Stimulated activated CD8-positive, alpha-beta memory T cell treated with anti-CD3 and anti-CD28 coated beads, Interleukin-15, amount 100 ng/mL, for 24 hours (primary cell): ENCODE results near the gene CCDC92B.
A peak's percentile ranks its signal among the peaks of the same experiment; 100 is the strongest.
"Not testable (repeated sequence)": the region's sequence is repeated elsewhere in the genome, so short reads cannot be mapped to it uniquely, and the experiment has no call there.

Experiments used
- DNase-seq: peaks from one replicate; pipeline ENCODE4 v3.0.0-alpha.2; 2020; ENCODE audit warnings: low read depth

Gene CCDC92B

DNA sequence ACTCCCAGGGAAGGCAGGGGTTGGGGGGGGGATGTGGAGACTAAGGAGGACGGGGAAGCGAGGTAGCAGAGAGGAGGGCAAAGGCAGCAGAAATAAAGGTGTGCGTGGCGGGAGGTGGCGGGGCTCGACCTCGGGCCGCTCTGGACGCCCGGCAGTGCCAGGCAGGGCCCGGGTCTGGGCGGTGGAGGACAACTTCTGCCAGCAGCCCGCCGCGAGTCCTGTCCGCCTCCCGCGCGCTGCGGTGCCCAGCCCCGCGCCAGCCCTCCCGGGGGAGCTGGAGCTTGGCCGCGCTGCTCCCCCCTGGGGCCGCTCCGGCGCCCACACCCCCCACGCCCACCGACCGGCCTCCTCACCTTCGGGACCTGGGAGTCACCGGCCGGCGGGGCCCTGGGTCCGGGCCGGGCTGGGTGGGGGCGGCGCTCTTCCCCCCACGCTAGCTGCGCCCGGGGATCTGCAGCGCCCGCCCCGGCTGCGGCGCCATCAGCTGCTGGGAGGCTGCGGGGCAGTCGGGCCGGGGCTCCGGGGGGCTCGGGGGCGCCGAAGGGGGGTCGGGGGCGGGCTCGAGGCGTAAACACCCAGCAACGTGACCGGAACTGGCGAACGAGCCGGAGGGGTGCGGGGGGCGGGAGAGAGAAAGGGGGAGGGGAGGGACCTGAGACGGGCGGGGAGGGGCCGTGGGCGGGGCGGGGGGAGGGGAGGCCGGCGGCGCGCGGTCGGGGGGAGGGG, at the start of gene CCDC92B:
Gene CCDC92B (minus strand): TSS at position 595 of the 726 bp plus-strand sequence. CDS start 14,507 bp downstream, outside the sequence.
- DNase-seq = no peak

- no peak for DNase-seq
These were observed 49.2 kb upstream of the CCDC92B start for GRCh38 chr17:2798678-2799077.

DNA sequence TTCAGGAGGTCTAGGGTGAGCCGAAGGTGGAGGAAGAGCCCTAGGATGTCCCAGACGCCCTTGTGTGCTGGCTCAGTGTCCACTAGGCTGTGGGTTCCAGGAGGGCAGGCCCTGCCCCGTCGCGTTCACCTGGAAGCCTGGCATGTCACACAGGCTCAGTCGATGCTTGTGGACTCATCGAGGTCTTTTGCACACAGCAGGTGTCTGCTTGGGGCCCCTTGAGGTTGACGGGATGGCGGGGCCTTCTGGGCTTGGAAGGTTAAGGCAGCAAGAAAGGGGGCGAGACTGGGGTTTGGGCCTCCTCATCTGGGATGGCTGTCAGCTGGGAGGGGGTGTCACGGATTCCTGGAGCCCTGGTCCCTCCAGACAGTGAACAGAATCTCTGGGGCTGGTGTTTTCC, 48.7 kb upstream of the CCDC92B start:
- DNase-seq = no peak

DNA sequence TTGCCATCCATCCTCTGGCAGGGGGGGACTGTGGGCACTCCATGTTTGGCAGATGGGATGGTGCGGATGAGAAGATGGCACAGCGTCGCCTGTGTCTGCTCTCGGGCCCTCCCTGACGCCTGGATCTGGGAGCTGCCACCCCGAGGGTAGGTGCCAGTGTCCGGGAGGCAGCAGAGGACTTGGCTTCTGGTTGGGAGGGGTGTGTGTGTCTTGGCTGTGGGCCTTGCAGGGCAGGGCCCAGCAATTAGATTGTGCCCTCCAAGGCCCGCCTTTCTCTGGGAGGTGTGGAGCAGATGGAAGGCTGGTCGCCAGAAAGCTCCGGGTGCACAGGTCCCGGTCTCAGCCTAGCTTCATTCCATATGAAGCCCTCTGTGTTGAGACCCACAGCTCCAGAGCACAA, 48.2 kb upstream of the CCDC92B start:
- no peak for DNase-seq

DNA sequence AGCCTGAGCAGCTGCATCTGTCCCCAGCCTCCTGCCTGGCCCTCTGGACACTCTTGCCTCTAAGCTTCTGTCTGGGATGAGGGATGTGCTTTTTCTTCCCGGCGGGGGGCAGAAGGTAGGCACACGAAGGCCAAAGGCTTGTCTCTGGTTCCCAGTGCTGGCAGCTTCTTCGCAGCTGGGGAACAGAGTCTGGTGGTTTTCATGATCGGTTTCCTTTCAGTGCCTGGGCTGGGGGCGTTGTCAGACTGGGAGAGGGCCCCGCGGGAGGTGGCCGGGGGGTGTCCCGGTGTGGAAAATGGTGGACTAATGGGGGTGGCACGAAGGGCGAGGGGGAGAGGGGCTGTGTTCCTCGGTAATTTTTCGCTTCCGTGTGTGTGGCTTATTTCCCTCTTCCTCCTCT, 47.8 kb upstream of the CCDC92B start:
- no peak for DNase-seq

DNA sequence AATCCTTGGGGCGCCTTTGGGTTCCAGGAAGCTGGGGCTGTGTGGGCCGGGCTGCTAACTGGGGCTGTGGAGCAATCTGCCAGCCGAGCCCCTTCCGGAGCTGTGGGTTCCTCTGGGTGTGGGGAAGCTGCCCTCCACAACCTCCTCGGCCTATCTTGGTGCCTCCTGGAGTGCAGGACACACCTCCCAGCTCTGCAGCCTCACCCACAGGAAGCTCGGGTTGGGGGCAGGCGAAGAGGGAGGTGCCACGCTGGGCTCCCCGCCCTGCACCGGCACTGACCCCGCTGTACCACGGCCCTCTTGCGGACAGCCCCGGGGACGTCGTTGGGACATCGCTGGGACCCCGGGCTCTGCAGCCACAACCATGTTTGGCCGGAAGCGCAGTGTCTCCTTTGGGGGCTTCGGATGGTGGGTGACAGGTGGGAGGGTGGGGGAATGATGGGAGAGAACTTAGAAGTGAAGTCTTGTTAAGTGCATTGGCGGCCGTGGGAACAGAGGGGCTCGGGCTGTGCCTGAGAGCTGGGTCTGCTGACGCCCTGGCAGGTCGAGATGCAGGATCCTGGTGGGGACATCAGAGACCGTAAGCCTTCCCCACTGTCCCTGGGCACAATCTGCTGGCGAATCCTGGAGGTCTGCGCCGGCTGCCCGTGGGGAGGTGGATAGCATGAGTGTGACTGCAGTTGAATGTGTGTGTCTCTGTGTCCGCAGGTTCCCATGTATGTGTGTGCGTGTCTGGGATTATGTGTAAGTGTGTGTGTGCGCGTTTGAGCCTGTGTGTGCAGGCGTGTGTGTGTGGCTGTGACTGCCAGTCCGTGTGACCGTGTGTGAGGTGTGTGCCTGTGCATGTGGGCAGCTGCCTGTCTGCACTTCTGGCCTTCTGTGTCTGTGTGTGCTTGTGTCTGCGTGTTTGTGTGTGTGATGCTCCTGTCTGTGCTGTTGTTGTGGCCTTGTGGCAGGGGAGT, 47.0 kb upstream of the CCDC92B start, which contains the start of gene RAP1GAP2:
Gene RAP1GAP2 (plus strand): TSS at position 275 of the 962 bp plus-strand sequence. CDS start 90 bp downstream, at position 365.
- no peak for DNase-seq

DNA sequence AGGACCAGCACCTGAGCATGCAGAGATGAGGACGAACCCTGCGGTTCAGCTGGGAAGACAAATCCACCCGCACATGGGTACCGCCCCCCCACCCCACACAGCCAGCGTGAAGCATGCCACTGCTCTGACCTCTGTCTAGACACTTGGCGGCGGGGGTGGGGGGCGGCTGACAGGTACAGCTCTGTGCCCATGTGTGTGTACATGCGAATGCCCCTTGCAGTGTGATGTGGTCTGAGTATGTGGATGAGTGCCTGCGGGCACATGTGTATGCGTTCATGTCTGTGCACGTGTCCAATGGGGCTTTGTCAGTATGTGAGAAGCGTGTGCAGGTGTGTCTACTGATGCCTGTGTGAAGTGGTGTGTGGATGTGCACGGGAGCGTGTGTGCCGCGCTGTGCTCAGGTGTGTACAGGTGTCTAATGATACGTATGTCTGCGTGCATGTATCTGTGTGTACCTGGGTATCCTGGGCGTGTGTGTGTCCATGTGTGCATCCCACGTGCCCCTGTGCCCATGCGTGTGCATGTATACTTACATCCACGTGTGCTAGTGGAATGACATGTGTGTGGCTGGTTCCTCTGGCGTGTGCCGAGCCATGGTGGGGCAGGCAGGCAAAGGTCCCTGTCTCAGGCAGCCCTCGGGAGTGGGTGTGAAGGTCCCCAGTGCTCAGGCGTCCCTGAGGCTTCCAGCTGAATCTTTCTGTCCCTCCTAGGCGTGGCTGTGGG, 46.1 kb upstream of the CCDC92B start:
- DNase-seq = no peak

DNA sequence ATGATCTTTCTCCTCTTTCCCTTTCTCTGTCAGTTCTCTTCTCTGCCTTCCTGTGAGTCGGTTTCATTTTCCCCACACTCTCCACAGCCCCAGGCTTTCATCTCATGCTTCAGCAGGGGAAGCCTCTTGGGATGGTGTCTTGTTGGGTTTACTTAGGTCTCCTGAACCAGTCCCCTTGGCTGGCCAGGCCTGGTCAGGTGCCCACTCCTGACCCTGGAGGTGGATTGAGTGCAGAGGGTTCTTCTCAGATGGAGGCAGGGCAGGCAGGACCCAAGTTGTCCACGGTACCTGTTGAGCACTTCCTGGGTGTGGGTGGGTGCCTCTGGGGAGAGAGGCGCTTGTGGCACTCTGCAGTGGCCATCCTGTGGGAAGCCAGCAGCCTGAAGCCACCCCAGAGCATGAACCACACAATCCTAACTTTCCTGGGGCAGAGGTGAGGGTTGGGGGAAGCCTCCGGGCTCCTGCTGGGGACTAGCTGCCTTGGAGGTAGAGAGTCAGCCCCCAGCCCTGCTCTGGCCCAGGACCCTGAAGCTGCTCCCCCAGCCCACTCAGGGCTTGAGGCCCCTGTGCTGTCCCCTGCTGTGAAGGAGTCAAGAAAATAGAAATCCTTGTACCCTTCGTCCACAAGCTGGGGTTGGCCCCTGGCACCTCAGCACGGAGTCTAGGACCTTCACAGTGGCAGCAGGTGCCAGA, 44.8 kb upstream of the CCDC92B start:
- no peak for DNase-seq

DNA sequence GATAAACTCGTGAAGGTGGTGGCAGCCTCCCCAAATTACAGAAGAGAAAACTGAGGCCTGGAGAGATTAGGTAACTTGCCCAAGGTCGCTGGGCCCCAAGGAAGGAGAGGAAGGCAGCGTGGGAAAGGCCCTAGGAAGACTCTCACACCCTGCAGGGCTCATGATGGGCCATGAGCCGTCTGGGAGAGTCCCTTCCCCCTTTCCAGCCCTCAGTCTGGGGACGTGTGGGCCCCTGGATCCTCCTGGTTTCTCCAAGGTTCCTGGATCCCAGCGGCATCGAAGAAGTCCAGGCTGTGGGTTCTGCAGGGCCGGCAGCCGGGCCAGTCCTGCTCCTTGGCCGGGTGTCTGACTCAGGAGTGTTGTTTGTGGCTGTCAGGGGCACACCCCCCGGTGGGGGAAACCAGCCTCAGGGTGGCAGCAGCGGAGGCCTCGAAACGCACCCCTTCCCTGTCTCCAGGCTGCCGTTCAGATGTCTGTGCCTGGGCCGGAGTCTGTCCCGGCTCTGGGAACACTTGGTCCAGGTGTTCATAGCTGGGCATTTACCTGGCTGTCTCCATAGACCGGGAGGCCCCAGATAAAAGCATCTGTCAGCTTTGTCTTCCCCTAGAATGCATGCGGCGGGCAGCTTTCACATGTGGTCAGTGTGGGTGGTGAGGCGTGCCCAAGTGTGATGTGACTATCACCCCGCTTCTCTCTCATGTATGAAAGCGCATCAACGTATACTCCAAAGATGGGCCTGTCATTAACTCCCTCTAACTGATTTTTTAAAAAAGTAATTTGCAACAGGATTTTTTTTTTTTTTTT, 43.1 kb upstream of the CCDC92B start:
- DNase-seq = peak; percentile 43

DNA sequence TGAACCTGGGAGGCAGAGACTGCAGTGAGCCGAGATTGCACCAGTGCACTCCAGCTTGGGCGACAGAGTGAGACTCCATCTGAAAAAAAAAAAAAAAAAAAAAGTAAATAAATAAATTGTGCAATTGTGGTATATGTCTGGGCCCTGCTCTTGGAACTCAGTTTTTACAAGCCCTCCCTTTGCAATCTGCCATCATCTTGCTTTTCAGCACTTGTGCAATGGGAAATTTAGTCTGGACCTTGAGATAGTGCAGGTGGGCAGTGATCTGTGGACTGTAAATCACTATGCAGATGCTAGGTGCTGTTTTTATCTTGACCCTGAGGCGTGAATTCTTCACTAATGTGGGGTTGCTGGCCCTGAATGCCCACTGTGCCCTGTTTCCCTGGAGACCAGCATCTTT, 40.2 kb upstream of the CCDC92B start:
- DNase-seq = no peak

DNA sequence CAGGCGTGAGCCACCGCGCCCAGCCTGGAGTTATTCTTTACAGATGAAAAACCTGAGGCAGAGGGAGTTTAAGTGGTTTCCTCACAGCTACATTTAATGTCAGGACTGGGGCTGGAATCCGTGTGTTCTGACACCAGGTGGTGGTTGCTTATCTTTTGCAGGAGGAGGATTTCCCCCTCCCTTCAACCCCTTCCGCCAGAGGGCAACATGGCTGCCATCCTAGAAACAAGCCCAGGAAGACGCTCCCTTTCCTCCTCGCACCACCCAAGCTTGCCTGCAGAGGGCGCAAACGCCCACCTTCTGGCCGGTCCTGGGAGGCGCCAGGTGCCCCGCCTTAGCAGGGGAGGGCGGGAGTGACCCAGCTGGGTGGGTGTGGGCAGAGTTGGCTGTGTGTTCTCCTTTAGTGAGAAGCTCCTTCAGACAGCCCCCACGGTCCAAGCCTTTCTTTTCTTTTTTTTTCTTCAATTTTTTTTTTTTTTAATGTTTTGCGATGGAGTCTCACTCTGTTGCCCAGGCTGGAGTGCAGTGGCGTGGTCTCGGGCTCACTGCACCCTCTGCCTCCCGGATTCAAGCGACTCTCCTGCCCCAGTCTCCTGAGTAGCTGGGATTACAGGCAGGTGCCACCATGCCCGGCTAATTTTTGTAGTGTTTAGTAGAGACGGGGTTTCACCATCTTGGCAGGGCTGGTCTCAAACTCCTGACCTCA, 36.9 kb upstream of the CCDC92B start:
- DNase-seq = peak; percentile 73

DNA sequence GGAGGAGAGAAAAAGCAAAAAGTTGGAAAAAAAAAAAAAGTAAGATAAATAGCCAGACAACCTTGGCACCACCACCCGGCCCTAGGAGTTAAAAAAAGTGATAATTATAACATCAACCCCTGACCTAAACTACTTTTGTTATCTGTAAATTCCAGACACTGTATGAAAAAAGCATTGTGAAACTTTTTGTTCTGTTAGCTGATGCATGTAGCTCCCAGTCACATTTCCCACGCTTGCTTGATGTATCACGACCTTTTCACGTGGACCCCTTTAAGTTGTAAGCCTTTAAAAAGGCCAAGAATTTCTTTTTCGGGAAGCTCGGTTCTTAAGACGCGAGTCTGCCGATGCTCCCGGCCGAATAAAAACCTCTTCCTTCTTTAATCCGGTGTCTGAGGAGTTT, 35.9 kb upstream of the CCDC92B start:
- DNase-seq = not testable (repeated sequence)

GRCh38 chr17:2784864-2785263, 35.4 kb upstream of the CCDC92B start:
- DNase-seq = no peak

- no peak for DNase-seq
These were observed 34.0 kb upstream of the CCDC92B start for GRCh38 chr17:2783310-2784030.

- no peak for DNase-seq
These were observed 32.6 kb upstream of the CCDC92B start for GRCh38 chr17:2782055-2782454.

DNA sequence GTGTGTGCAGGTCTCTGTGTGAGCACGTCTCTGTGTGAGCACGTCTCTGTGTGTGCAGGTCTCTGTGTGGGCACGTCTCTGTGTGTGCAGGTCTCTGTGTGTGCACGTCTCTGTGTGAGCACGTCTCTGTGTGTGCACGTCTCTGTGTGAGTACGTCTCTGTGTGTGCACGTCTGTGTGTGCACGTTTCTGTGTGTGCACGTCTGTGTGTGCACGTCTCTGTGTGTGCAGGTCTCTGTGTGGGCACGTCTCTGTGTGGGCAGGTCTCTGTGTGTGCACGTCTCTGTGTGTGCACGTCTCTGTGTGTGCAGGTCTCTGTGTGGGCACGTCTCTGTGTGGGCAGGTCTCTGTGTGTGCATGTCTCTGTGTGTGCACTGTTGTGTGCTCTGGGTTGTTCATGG, 32.1 kb upstream of the CCDC92B start:
- not testable (repeated sequence) for DNase-seq

DNA sequence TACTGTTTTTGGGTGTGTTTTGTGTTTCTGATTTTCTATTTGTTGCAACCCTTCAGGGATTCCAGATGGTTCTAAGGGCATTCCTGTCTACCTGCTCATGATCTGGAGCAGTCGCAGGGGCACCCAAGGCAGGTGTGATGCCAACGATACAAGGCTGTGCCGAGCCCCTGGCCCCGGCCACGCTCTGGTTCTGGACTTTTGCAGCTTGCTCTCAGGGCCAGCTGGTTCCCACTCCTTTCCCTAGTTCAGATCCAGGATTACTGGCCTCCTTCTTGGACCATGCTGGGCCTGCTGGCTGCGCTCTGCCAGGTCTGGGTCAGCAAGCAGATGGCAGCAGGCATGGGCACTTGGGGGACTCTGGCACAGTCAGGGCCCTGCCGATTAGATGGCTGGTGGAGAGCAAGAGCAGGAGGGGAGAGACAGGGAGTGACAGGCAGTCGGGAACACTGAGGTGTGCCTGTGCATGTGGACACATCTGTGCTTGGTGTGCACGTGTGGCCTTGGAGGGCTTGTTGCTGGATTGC, 31.5 kb upstream of the CCDC92B start:
- no peak for DNase-seq

DNA sequence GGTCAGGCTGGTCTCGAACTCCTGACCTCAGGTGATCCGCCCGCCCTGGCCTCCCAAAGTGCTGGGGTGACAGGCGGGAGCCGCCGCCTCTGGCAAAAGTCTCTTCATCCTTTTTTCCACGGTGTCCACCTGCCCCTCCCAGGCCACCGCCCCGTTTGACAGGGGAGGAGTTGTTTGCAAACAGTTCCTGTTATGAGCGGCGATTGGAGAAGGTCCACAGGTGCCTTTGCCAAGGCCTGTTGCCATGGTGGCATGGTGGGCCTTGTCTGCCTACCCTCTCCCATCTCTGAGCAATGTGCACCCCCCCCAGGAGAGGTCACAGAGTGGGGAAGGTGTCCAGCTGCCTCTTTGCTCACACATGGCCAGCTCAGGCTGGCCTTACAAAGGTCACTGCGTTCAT, 30.8 kb upstream of the CCDC92B start:
- DNase-seq = no peak

DNA sequence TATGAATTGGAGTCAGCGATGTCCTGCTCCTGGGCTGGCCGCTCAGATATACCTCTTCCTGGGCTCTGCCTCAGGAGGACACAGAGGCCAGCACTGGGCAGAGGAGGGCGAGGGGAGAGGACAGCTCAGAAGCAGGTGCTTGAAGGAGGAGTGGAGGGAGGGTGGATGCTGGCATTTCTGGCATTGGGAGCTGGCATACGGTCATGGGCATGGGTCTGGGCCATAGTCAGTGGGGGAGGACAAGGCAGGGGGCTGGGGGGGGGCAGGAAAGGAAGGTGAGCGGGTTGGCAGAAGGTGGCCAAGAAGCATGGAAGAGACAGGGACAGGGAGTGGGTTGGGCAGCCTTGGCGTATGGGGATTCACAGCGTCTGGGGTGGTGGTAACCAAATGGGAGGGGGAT, 30.1 kb upstream of the CCDC92B start:
- DNase-seq = no peak
